GM23248 (cell line): ENCODE data around the gene CYREN. TPM values are rescaled to one million over a fixed set of nuclear protein-coding genes. Genes with fewer than 3 reads are reported as not detected.

Source experiments
- DNase-seq: peaks from one replicate; pipeline ENCODE4 v3.0.0-alpha.2; 2015
- H2AFZ ChIP-seq: fragments of 200-600 bp; sonication (generic); 2 replicates; pipeline ENCODE4 v1.6.1; 2016; ENCODE audit warnings: antibody characterized with exemption
- H3F3A ChIP-seq: fragments of 200-600 bp; sonication (generic); 2 replicates; pipeline ENCODE4 v1.6.1; 2016; ENCODE audit warnings: mild to moderate bottlenecking, antibody characterized with exemption, mixed run types; ENCODE audit not compliant: insufficient read depth
- H3K27ac ChIP-seq: fragments of 200-600 bp; sonication (generic); 2 replicates; pipeline ENCODE4 v1.5.1; 2016; ENCODE audit warnings: mild to moderate bottlenecking
- H3K27me3 ChIP-seq: fragments of 200-600 bp; sonication (generic); replicated peaks from 2 replicates; pipeline ENCODE4 v1.6.1; 2016; ENCODE audit warnings: mild to moderate bottlenecking; ENCODE audit not compliant: insufficient read depth
- H3K36me3 ChIP-seq: fragments of 200-600 bp; sonication (generic); 2 replicates; pipeline ENCODE4 v1.6.1; 2016; ENCODE audit warnings: low read depth, mild to moderate bottlenecking
- H3K4me1 ChIP-seq: fragments of 200-600 bp; sonication (generic); 2 replicates; pipeline ENCODE4 v1.6.1; 2016; ENCODE audit warnings: mild to moderate bottlenecking; ENCODE audit not compliant: insufficient read depth
- H3K4me2 ChIP-seq: fragments of 200-600 bp; sonication (generic); one replicate; pipeline ENCODE4 v1.6.1; 2016; ENCODE audit warnings: mild to moderate bottlenecking; ENCODE audit not compliant: unreplicated experiment
- H3K4me3 ChIP-seq: fragments of 200-600 bp; sonication (generic); 2 replicates; pipeline ENCODE4 v1.5.1; 2016; ENCODE audit warnings: mild to moderate bottlenecking
- H3K79me2 ChIP-seq: fragments of 200-600 bp; sonication (generic); 2 replicates; pipeline ENCODE4 v1.6.1; 2016; ENCODE audit warnings: mild to moderate bottlenecking; ENCODE audit not compliant: insufficient read depth
- H3K9ac ChIP-seq: fragments of 200-600 bp; sonication (generic); 2 replicates; pipeline ENCODE4 v1.6.1; 2016; ENCODE audit warnings: mild to moderate bottlenecking
- H3K9me2 ChIP-seq: fragments of 200-600 bp; sonication (generic); 2 replicates; pipeline ENCODE4 v1.6.1; 2016; ENCODE audit warnings: mixed run types, mild to moderate bottlenecking, moderate library complexity; ENCODE audit not compliant: insufficient read depth
- H3K9me3 ChIP-seq: fragments of 200-600 bp; sonication (generic); one replicate; pipeline ENCODE4 v1.6.1; 2017; ENCODE audit warnings: low read depth
- H4K20me1 ChIP-seq: fragments of 200-600 bp; sonication (generic); 2 replicates; pipeline ENCODE4 v1.6.0; 2016; ENCODE audit not compliant: insufficient read depth
- EZH2 ChIP-seq: fragments of 200-600 bp; sonication (generic); IDR thresholded peaks from 2 replicates; pipeline ENCODE4 v1.6.1; 2018; ENCODE audit warnings: antibody characterized with exemption, mild to moderate bottlenecking; ENCODE audit not compliant: insufficient read depth, poor library complexity, severe bottlenecking
- EZH2phosphoT487 ChIP-seq: fragments of 200-600 bp; sonication (generic); IDR thresholded peaks from 2 replicates; pipeline ENCODE4 v1.6.1; 2018; ENCODE audit warnings: antibody characterized with exemption, moderate library complexity, mild to moderate bottlenecking, low read depth; ENCODE audit not compliant: insufficient read depth
- WGBS, 2 experiments: methylation state at CpG; one replicate each; pipeline ENCODE4 v1.1.6; 2015 to 2017; ENCODE audit warnings: low lambda C conversion rate in 2 of 2, low coverage in 1 of 2; ENCODE audit errors: missing lambda C conversion rate in 2 of 2; 5-methylcytosine and 5-hydroxymethylcytosine counted together
- in situ Hi-C: fragments of 300-500 bp; cut with MboI; formaldehyde crosslinking; loops from 2 replicates; pipeline ENCODE4 v1.15.0; 2020
- polyA plus RNA-seq: library from polyadenylated mRNA; unstranded; fragments of >200 nt; fragmentation: Nextera tagmentation; extraction: Ambion mirVana; gene quantifications from 2 replicates; pipeline ENCODE4 v1.2.1, GENCODE V29; 2016
- total RNA-seq: library from RNA; depleted of rRNA; stranded (reverse); fragments of >200 nt; shearing (Covaris generic); gene quantifications from 2 replicates; pipeline ENCODE4 v1.2.3, GENCODE V29; 2014

Gene CYREN
- total and polyA plus RNA-seq, 2 experiments from 2014 or later = 38.3 to 40.4 TPM

DNA sequence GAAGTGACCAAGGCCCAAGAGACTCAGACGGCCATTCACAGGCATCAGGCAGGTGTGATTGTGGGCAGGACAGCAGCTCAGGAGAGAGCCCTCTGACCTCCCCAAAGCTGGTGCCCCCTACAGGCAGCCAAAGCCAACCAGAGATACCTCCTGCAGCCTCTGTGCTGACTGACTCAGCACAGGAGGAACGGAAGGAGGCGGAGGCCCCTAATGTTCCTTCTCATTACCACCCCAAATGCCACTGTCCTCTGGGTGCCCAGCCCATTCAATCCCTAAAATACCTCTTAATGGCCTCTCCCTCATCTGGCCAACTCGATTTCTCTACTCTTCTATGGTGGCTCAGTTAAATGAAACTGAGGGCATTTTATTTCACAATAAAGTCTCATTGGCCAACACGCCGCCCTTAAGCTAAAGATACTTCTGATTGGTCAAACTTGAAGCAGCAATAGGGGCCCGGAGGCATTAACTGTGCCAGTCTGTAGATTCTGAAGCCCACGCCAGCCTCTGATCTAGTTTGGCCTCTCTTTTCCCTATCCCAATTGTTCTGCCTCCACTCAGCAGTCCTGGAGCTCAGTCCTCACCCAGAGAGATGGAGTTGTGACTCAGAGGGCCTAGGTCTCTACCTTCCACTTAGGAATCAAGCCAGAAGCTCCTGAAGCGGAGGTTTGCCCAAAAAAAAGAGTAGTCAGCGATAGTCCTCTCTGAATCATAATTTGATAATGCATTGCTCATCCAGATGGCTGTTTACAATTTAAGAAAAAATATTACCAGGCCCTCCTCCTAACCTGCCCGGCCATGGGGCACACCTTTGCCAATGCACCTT, 1.2 kb downstream of the CYREN start:
- H3K27me3 ChIP-seq = no peaks in the 10 kb centered on the region
- peaks cover 7% of the 10 kb centered on the region; the same call in 1 of the 2 replicates for H3K36me3 ChIP-seq
- H3K4me3 ChIP-seq = peak overlapping the region; percentile 84
- H3K9ac ChIP-seq = peak overlapping the region; percentile 84
- H3K4me2 ChIP-seq = peak overlapping the region; percentile 83
- H3K9me2 ChIP-seq = no peaks in the 10 kb centered on the region
- peak overlapping the region; percentile 95 for H2AFZ ChIP-seq
- H3K27ac ChIP-seq = peak overlapping the region; percentile 92
- H4K20me1 ChIP-seq = no peaks in the 10 kb centered on the region
- TF ChIP-seq EZH2 = no peak
- TF ChIP-seq EZH2phosphoT487 = no peak
- WGBS, 2 experiments = 45 to 50% methylated on average over 11 of the region's 11 CpGs
- DNase-seq = peak; percentile 77
- H3K4me1 ChIP-seq = peaks cover 25% of the 10 kb centered on the region
- peaks cover 14% of the 10 kb centered on the region for H3F3A ChIP-seq
- peaks cover 30% of the 10 kb centered on the region for H3K79me2 ChIP-seq
- in situ Hi-C loops = no loop called here
- no peaks in the 10 kb centered on the region for H3K9me3 ChIP-seq

DNA sequence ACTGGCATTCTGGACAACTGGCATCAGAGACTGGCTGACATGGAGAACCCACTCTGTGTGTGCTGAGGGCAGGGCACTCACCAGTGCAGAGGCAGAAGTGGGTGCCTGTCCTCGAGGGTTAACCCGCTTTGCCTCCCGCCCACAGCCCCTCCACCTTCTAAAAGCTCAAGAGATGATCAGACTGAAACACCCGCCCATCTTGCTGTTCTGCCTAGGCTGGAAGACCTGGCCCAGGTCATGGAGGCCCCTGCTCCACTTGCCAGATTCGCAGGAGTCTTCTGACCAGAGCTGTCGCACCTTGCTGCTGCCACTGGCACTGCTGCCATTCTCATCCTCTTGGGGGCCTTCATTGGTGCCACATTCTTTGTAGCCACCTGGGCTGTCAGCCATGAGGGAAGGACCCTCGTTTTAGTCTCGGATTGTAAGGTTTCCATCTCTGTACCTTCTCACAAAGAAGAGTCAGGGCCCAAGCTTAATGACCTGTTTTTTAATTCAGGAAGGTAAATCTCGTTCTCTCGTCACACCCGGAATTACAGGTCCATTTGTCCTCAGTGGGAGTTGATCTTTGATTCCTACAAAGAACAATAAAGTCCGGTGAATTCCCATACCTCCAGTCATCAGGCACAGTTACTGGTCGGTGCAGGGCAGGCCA, 1.9 kb downstream of the CYREN start:
- H3K4me3 ChIP-seq = peak overlapping the region; percentile 84
- WGBS, 2 experiments = 80 to 84% methylated on average over 13 of the region's 13 CpGs

DNA sequence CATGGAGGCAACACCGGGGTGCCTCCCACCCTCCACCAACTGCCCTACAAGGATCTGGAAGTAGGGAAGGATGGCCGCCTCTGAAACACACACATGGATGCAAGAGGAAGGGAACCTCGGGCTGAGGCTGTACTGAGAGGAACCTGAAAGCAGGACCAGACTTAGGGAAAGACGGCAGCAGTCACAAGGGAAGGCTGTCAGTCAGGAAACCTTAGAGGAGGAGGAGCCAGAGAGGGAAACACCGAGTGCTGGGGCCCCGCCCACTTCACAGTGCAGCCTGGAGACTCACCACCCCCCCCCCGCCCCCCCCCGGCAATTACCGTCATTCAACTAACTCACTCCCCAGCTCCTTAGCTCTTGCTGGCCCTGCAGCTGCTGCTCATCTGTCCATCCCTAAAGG, 2.5 kb downstream of the CYREN start:
- DNase-seq = peak; percentile 21
- no peaks in the 10 kb centered on the region for H4K20me1 ChIP-seq
- H3K4me1 ChIP-seq = peaks cover 25% of the 10 kb centered on the region
- in situ Hi-C loops = no loop called here
- 40 to 64% methylated on average over 4 to 9 of the region's 9 CpGs for WGBS, 2 experiments
- no peaks in the 10 kb centered on the region for H3K9me2 ChIP-seq
- H3K36me3 ChIP-seq = peaks cover 7% of the 10 kb centered on the region; the same call in 1 of the 2 replicates
- no peak overlapping the region for H3K4me3 ChIP-seq
- H3K9ac ChIP-seq = no peak overlapping the region
- H3K27me3 ChIP-seq = no peaks in the 10 kb centered on the region
- peaks cover 14% of the 10 kb centered on the region for H3F3A ChIP-seq
- H3K27ac ChIP-seq = no peak overlapping the region
- no peak for TF ChIP-seq EZH2
- TF ChIP-seq EZH2phosphoT487 = no peak
- no peak overlapping the region for H2AFZ ChIP-seq
- peaks cover 30% of the 10 kb centered on the region for H3K79me2 ChIP-seq
- H3K4me2 ChIP-seq = no peak overlapping the region
- H3K9me3 ChIP-seq = no peaks in the 10 kb centered on the region

More for the DNA sequence above, 1.9 kb downstream of the CYREN start:
- DNase-seq = no peak
- Histone ChIP-seq H3F3A (peaks cover 14% of the 10 kb centered on the region), H3K9me2 (no peaks in the 10 kb centered on the region), H3K36me3 (peaks cover 7% of the 10 kb centered on the region; the same call in 1 of the 2 replicates), H3K4me2 (peak overlapping the region; percentile 83), H3K9me3 (no peaks in the 10 kb centered on the region), H3K79me2 (peaks cover 30% of the 10 kb centered on the region), H3K9ac (no peak overlapping the region), H4K20me1 (no peaks in the 10 kb centered on the region), H3K4me1 (peaks cover 25% of the 10 kb centered on the region), H2AFZ (no peak overlapping the region), H3K27ac (peak overlapping the region; percentile 92), H3K27me3 (no peaks in the 10 kb centered on the region)
- no peak for TF ChIP-seq EZH2phosphoT487
- no peak for TF ChIP-seq EZH2
- in situ Hi-C loops = no loop called here

DNA sequence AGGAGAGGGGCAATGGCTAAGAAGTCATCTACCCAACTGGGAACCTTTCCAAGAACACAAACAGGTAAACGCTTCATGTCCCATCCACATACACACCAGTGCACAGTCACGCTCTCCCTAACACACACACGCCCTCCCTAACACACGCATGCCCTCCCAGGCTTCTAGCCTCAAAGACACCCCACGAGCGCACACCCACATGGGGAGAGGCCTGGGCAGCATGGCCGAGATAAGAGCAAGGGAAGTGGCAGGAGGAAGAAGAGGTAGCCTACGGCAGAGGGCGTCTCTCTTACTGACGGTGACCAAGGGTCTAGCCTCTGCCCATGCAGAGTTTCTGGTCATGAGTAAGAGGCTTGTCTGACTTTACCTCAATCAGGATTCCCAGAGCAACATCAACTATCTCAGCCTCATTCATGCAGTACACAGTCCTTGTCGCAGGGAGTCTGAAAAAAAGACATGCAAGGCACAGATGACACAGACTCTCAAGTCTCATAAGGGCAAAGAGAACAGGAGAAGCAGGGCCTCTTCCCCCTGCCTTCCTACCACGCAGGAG, 3.1 kb downstream of the CYREN start:
- H4K20me1 ChIP-seq = no peaks in the 10 kb centered on the region
- H3K27me3 ChIP-seq = no peaks in the 10 kb centered on the region
- 89 to 92% methylated on average over 12 of the region's 12 CpGs for WGBS, 2 experiments
- H3F3A ChIP-seq = peaks cover 14% of the 10 kb centered on the region
- no peaks in the 10 kb centered on the region for H3K9me2 ChIP-seq
- H3K4me3 ChIP-seq = no peak overlapping the region
- H3K9ac ChIP-seq = no peak overlapping the region
- in situ Hi-C loops = no loop called here
- peaks cover 7% of the 10 kb centered on the region; the same call in 1 of the 2 replicates for H3K36me3 ChIP-seq
- H3K4me2 ChIP-seq = no peak overlapping the region
- no peak overlapping the region for H3K27ac ChIP-seq
- DNase-seq = no peak
- TF ChIP-seq EZH2phosphoT487 (no peak), EZH2 (no peak)
- peaks cover 25% of the 10 kb centered on the region for H3K4me1 ChIP-seq
- no peak overlapping the region for H2AFZ ChIP-seq
- H3K9me3 ChIP-seq = no peaks in the 10 kb centered on the region
- peaks cover 30% of the 10 kb centered on the region for H3K79me2 ChIP-seq
